Globus pallidus (tissue), 1 donor: Measurements from ENCODE around the gene KCNQ1.
A peak's percentile ranks its signal among the peaks of the same experiment; 100 is the strongest.

Experiments used
- DNase-seq: peaks from one replicate; pipeline ENCODE4 v3.0.0-alpha.2; 2015; ENCODE audit warnings: low spot score

Gene KCNQ1

GRCh38 chr11:2553198-2553597 is 108.4 kb downstream of the KCNQ1 start:
- DNase-seq, result no peak

- no peak for DNase-seq
These were observed 109.1 kb downstream of the KCNQ1 start for GRCh38 chr11:2553886-2554285.

GRCh38 chr11:2554338-2555207 is 109.8 kb downstream of the KCNQ1 start:
- no peak for DNase-seq

- no peak for DNase-seq
These were observed 110.5 kb downstream of the KCNQ1 start for GRCh38 chr11:2555336-2555735.

- no peak for DNase-seq
These were observed 111.1 kb downstream of the KCNQ1 start for GRCh38 chr11:2555891-2556290.

GRCh38 chr11:2557381-2557780 is 112.6 kb downstream of the KCNQ1 start:
- DNase-seq, result no peak

GRCh38 chr11:2558397-2558796 is 113.6 kb downstream of the KCNQ1 start:
- DNase-seq, result no peak

GRCh38 chr11:2558861-2559526 is 114.2 kb downstream of the KCNQ1 start:
- DNase-seq, result no peak

- no peak for DNase-seq
These were observed 114.9 kb downstream of the KCNQ1 start for GRCh38 chr11:2559527-2560311.

- DNase-seq, result peak; percentile 94
These were observed 117.1 kb downstream of the KCNQ1 start for GRCh38 chr11:2561696-2562581.

- no peak for DNase-seq
These were observed 118.0 kb downstream of the KCNQ1 start for GRCh38 chr11:2562890-2563212.

- DNase-seq, result no peak
These were observed 118.6 kb downstream of the KCNQ1 start for GRCh38 chr11:2563213-2564007.

- no peak for DNase-seq
These were observed 119.3 kb downstream of the KCNQ1 start for GRCh38 chr11:2564008-2564530.

GRCh38 chr11:2564588-2565425 is 120.0 kb downstream of the KCNQ1 start:
- no peak for DNase-seq

- DNase-seq, result no peak
These were observed 120.8 kb downstream of the KCNQ1 start for GRCh38 chr11:2565447-2566222.

- no peak for DNase-seq
These were observed 121.6 kb downstream of the KCNQ1 start for GRCh38 chr11:2566223-2567025.

- DNase-seq, result no peak
These were observed 122.3 kb downstream of the KCNQ1 start for GRCh38 chr11:2567026-2567671.

GRCh38 chr11:2569321-2569721 is 124.5 kb downstream of the KCNQ1 start:
- no peak for DNase-seq
